GM21526 (cell line): ENCODE measurements around the gene ENAH.
"Not testable (repeated sequence)": the region's sequence is repeated elsewhere in the genome, so short reads cannot be mapped to it uniquely, and the experiment has no call there.

Experiments
- ATAC-seq: cut with Tn5 transposase; IDR thresholded peaks from one replicate; pipeline ENCODE4 v1.9.1; 2021; ENCODE audit warnings: moderate library complexity; ENCODE audit not compliant: unreplicated experiment, low FRiP score

The ENAH gene

GRCh38 chr1:225652729-225653462 lies at the start of gene ENAH:
TSS of gene ENAH (minus strand) at chr1:225653123. CDS start at chr1:225652690, 433 bp downstream.
- ATAC-seq: peak; percentile 62

- ATAC-seq: no peak
These were observed 48.1 kb upstream of the ENAH start for GRCh38 chr1:225700889-225701465.

GRCh38 chr1:225700164-225700821 lies 47.4 kb upstream of the ENAH start:
- no peak for ATAC-seq

- ATAC-seq: no peak
These were observed 46.4 kb upstream of the ENAH start for GRCh38 chr1:225699336-225699735.

GRCh38 chr1:225698194-225698593 lies 45.3 kb upstream of the ENAH start:
- not testable (repeated sequence) for ATAC-seq

- no peak for ATAC-seq
These were observed 44.5 kb upstream of the ENAH start for GRCh38 chr1:225697428-225697827.

GRCh38 chr1:225695578-225696337 lies 42.8 kb upstream of the ENAH start:
- no peak for ATAC-seq

- ATAC-seq: no peak
These were observed 41.3 kb upstream of the ENAH start for GRCh38 chr1:225694151-225694603.

- not testable (repeated sequence) for ATAC-seq
These were observed 40.8 kb upstream of the ENAH start for GRCh38 chr1:225693697-225694096.

GRCh38 chr1:225693085-225693696 lies 40.3 kb upstream of the ENAH start:
- ATAC-seq: no peak

GRCh38 chr1:225692517-225692879 lies 39.6 kb upstream of the ENAH start:
- no peak for ATAC-seq

- ATAC-seq: no peak
These were observed 39.1 kb upstream of the ENAH start for GRCh38 chr1:225691861-225692516.

GRCh38 chr1:225691377-225691776 lies 38.5 kb upstream of the ENAH start:
- no peak for ATAC-seq

- ATAC-seq: no peak
These were observed 37.0 kb upstream of the ENAH start for GRCh38 chr1:225689882-225690459.

GRCh38 chr1:225688345-225688744 lies 35.4 kb upstream of the ENAH start:
- no peak for ATAC-seq

GRCh38 chr1:225685476-225686176 lies 32.7 kb upstream of the ENAH start:
- ATAC-seq: no peak

- ATAC-seq: no peak
These were observed 31.8 kb upstream of the ENAH start for GRCh38 chr1:225684741-225685140.

- ATAC-seq: no peak
These were observed 28.3 kb upstream of the ENAH start for GRCh38 chr1:225681231-225681630.

GRCh38 chr1:225678545-225678944 lies 25.6 kb upstream of the ENAH start:
- ATAC-seq: no peak
